HL-60 (cell line): ENCODE measurements around the gene NUMB.

Experiments used
- DNase-seq, 2 experiments: peaks; one replicate each; pipeline ENCODE4 v3.0.0-alpha.2; 2010 to 2020; ENCODE audit warnings: low read depth in 1 of 2, low spot score in 1 of 2
- H3K27ac ChIP-seq: fragments of 250-450 bp; sonication (Bioruptor Pico); replicated peaks from 2 replicates; pipeline ENCODE4 v1.5.1; 2020; ENCODE audit warnings: mild to moderate bottlenecking, moderate library complexity
- H3K27me3 ChIP-seq: fragments of 250-450 bp; sonication (Bioruptor Pico); 2 replicates; pipeline ENCODE4 v1.5.1; 2021; ENCODE audit warnings: mild to moderate bottlenecking, moderate library complexity; ENCODE audit not compliant: insufficient read depth, poor library complexity, severe bottlenecking
- H3K4me3 ChIP-seq: replicated peaks from 2 replicates; pipeline ENCODE4 v1.5.1; 2011; ENCODE audit warnings: mild to moderate bottlenecking, control low read depth, low read length; ENCODE audit not compliant: insufficient read depth
- CTCF ChIP-seq: IDR thresholded peaks from one replicate; pipeline ENCODE4 v1.5.1; 2011; ENCODE audit warnings: low read length, control low read depth, inconsistent platforms; ENCODE audit not compliant: insufficient read depth
- GABPA ChIP-seq: IDR thresholded peaks from 2 replicates; pipeline ENCODE4 v1.6.1; 2012; ENCODE audit warnings: low read depth
- POLR2AphosphoS5 ChIP-seq: IDR thresholded peaks from 2 replicates; pipeline ENCODE4 v1.6.1; 2012; ENCODE audit warnings: low read depth
- REST ChIP-seq: IDR thresholded peaks from 2 replicates; pipeline ENCODE4 v1.6.1; 2012; ENCODE audit warnings: low read depth; ENCODE audit not compliant: insufficient replicate concordance
- SPI1 ChIP-seq: IDR thresholded peaks from 2 replicates; pipeline ENCODE4 v1.6.1; 2012; ENCODE audit warnings: low read depth, mild to moderate bottlenecking, borderline replicate concordance

Gene NUMB

GRCh38 chr14:73467377-73467776, 9.0 kb upstream of the NUMB start:
- H3K27ac ChIP-seq = no peak overlapping the region
- no peaks in the 10 kb centered on the region for H3K27me3 ChIP-seq
- DNase-seq = no peak

GRCh38 chr14:73466861-73467260, 8.5 kb upstream of the NUMB start:
- TF ChIP-seq SPI1 (no peak), REST (no peak), GABPA (no peak), POLR2AphosphoS5 (no peak), CTCF (no peak)
- H3K4me3 ChIP-seq = no peak overlapping the region
- no peak overlapping the region for H3K27ac ChIP-seq
- DNase-seq = no peak
- no peaks in the 10 kb centered on the region for H3K27me3 ChIP-seq

More at GRCh38 chr14:73467377-73467776, 9.0 kb upstream of the NUMB start:
- no peak overlapping the region for H3K4me3 ChIP-seq
- TF ChIP-seq POLR2AphosphoS5 (no peak), REST (no peak), SPI1 (no peak)

GRCh38 chr14:73465823-73466532, 7.6 kb upstream of the NUMB start:
- Histone ChIP-seq H3K4me3 (peak overlapping the region; percentile 7), H3K27ac (peak overlapping the region; percentile 60; the same call in 1 of the 2 replicates), H3K27me3 (no peaks in the 10 kb centered on the region)
- no peak for TF ChIP-seq CTCF
- TF ChIP-seq POLR2AphosphoS5 = no peak
- no peak for TF ChIP-seq SPI1
- peak in 1 of 2 experiments; percentile 7 for DNase-seq

- peak; percentile 88 to 93 for DNase-seq
- H3K4me3 ChIP-seq = no peak overlapping the region
- no peaks in the 10 kb centered on the region for H3K27me3 ChIP-seq
- TF ChIP-seq POLR2AphosphoS5 = peak; percentile 73
- TF ChIP-seq CTCF = no peak
- peak overlapping the region; percentile 56 for H3K27ac ChIP-seq
These were observed 5.1 kb upstream of the NUMB start for GRCh38 chr14:73463411-73463810.
